ENCODE measurements around the gene KAT6B.
"Not testable (repeated sequence)": the region's sequence is repeated elsewhere in the genome, so short reads cannot be mapped to it uniquely, and the experiment has no call there.

The KAT6B gene

DNA sequence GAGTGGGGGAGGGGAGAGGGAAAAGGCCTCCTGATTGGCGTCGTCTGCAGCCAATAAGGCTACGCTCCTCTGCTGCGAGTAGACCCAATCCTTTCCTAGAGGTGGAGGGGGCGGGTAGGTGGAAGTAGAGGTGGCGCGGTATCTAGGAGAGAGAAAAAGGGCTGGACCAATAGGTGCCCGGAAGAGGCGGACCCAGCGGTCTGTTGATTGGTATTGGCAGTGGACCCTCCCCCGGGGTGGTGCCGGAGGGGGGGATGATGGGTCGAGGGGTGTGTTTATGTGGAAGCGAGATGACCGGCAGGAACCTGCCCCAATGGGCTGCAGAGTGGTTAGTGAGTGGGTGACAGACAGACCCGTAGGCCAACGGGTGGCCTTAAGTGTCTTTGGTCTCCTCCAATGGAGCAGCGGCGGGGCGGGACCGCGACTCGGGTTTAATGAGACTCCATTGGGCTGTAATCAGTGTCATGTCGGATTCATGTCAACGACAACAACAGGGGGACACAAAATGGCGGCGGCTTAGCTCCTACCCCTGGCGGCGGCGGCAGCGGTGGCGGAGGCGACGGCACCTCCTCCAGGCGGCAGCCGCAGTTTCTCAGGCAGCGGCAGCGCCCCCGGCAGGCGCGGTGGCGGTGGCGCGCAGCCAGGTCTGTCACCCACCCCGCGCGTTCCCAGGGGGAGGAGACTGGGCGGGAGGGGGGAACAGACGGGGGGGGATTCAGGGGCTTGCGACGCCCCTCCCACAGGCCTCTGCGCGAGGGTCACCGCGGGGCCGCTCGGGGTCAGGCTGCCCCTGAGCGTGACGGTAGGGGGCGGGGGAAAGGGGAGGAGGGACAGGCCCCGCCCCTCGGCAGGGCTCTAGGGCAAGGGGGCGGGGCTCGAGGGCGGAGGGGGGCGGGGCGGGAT, at the start of gene KAT6B:
KAT6B (plus strand) TSS at position 459 of the 903 bp plus-strand sequence. CDS start 16,258 bp downstream, outside the sequence.
- DNase-seq, result peak; percentile 89

DNA sequence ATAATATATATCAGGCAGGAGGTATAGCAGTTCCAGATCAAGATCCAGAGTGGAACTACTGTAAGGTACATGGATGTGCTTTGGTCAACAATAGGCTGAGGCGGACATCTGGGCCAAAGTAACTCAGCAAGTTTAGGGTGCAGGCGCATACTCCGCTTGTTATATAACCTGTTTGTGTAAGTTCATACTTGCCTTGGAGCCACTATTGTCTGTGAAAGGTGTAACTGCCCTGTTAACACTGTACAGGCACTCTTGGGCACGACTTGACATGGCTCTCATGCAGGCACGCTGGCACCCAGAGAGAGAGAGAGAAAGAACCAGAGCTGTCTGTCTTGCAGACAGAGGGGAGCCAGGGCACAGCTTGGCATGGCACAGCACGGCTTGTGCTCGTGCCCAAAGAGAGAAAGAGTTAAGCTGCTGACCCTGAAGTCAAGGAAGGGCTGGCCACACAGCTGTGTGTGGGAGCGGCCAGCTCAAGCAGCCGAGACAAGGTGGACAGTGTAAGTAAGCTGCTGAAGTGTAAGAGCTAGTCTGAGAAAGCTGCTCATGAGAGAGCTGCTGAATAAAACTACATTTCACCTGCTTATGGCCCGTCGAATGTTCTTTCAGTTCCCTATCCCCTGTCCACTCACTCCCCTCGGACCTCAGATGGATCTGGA, 47.8 kb upstream of the KAT6B start:
- no peak for DNase-seq

DNA sequence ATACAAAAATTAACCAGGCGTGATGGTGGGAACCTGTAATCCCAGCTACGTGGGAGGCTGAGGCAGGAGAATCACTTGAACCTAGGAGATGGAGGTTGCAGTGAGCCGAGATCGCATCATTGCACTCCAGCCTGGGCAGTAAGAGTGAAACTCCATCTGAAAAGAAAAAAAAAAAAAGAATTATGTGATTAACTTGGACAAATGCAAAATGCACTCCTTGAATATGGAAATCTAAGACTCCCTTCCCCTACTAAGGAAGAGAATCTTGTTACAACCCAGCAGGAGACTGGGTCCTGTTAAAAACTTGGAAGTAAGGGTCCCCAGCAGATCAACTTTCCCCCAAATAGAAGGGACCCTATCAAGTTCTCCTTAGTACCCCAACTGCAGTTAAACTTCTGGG, 44.5 kb upstream of the KAT6B start:
- not testable (repeated sequence) for DNase-seq

DNA sequence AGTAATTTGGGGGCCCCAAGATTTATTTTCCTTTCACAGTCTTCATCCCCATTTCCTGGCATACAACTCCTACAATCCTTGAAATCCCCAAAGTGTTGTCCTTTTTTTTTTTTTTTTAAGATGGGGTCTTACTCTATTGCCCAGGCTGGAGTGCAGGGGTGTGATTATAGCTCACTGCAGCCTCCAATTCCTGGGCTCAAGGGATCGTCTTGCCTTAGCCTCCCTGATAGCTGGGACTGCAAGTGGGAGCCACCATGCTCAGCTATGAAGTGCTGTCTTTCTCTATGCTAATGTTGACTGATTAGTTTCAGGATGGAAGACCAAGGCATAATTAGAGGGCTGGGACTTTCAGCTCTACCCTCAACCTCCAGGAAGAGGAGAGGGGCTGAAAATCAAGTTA, 41.9 kb upstream of the KAT6B start:
- no peak for DNase-seq

DNA sequence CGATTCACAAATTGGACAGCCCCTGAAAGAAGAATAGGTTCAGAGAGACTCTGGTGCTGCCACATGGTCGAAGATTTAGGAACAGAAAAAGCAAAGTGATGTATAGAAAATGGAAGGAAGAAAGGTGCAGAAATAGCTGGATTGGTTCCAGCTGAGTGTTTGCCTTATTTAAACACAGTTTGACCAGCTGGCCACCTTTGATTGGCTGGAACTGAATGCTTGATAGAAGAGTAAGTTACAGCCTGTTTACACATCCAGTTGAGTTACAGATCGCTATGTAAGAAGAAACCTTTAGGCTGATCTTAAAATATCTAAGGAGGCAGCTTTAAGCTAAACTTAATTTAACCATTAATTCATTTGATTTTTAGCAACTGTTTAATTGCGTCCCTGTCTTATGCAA, 40.3 kb upstream of the KAT6B start:
- DNase-seq, result no peak

DNA sequence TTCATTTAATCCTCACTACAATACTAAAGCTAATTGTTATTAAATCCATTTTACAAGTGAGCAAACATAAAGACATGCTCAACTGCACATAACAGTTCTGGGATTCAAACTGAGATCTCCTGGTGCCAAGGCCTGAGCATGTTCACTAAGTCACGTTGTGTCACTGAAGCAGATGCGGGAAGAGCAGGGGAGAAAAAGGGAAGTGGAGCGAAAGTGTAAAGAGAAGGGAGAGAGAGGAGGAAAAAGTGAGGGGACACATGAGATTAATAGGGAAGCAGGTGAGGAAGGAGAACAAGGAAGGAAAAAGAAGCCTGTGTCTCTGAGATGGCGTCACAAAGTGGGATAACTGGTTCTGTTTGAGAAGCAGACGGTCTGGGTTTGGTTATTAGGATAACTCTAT, 38.9 kb upstream of the KAT6B start:
- DNase-seq, result no peak

DNA sequence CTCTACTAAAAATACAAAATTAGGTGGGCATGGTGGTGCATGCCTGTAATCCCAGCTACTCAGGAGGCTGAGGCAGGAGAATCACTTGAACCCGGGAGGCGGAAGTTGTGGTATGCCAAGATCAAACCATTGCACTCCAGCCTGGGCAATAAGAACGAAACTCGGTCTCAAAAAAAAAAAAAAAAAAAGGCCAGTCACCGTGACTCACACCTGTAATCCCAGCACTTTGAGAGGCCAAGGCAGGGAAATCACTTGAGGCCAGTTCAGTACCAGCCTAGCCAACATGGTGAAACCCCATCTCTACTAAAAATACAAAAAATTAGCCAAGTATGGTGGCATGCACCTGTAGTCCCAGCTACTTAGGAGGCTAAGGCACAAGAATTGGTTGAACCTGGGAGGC, 34.4 kb upstream of the KAT6B start:
- not testable (repeated sequence) for DNase-seq

DNA sequence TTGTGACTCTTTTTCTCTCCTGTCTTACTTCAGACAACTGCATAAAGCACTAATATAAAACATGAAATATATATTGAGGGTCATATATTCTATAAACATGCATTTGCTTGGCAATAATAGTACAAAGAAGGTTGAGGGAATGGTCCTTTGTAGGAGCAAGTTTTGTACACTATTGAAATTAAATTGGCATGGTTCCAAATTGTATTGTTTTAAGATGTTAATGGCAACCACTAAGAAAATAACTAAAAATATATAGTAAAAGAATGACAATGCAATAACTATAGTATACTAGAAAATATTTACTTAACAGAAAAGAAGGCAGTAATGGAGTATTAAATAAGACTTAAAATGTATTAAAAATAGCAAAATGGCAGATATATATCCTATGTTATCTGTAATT, 33.7 kb upstream of the KAT6B start:
- DNase-seq, result no peak

DNA sequence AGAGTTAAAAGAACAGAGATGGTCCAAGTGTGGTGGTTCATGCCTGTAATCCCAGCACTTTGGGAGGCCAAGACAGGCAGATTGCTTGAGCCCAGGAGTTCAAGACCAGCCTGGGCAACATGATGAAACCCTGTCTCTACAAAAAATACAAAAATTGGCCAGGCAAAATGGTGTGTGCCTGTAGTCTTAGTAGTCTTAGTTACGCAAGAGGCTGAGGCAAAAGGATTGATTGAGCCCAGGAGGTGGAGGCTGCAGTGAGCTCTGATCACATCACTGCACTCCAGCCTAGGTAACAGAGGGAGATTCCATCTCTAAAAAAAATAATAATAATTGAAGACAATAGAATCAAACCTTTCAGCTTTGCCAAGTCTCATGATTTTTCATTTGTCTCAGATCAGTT, 33.2 kb upstream of the KAT6B start:
- not testable (repeated sequence) for DNase-seq

DNA sequence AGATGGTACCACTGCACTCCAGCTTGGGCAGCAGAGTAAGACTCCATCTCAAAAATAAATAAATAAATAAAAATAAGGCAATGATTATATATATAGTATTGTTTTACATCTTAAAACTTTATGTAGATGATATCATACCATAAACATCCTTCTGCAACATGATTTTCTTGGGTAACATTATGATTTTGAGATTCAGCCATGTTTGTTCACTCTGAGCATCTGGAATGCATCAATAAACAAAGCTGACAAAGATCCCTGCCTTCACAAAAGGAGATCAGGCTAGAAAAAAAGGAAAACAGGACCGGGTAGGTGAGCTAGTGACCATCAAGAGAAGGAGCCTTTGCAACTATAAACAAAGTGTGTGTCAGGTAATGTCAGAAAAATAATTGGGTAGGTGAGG, 31.9 kb upstream of the KAT6B start:
- DNase-seq, result no peak

DNA sequence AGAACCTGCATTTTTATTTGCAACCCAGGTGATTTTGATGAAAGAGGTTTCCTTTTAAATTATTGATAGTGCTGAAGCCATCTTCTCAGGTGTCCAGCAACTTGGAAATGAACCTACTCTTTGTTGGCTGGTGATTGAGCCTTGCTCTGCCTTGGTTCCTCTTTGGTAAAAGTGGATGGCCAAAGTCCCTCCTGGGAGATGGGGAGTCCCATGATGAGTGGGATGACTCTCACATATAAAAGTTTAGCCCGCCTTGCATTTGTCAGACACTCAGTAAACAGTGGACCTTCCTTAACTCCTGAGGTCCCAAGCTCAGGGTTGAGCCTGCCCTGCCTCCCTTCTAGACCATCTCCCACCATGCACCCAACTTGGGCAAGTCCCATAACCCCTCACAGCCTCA, 28.9 kb upstream of the KAT6B start:
- DNase-seq, result no peak

DNA sequence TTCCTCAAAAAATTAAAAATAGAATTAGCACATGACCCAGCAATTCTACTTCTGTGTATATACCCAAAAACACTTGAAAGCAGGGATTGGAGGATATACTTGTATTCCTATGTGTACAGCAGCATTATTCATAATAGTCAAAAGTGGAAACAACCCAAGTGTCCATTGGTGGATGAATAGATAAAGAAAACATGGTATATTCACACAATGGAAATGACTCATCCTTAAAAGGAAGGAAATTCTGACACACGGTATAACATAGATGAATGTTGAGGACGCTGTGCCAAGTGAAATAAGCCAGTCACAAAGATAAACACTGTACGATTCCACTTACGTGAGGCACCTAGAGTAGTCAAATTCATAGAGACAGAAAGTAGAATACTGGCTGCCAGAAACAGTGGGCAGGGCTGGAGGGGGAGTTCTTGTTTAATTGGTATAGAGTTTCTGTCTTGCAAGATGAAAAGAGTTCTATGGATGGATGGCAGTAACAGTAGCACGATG, 26.6 kb upstream of the KAT6B start:
- DNase-seq, result peak; percentile 83

DNA sequence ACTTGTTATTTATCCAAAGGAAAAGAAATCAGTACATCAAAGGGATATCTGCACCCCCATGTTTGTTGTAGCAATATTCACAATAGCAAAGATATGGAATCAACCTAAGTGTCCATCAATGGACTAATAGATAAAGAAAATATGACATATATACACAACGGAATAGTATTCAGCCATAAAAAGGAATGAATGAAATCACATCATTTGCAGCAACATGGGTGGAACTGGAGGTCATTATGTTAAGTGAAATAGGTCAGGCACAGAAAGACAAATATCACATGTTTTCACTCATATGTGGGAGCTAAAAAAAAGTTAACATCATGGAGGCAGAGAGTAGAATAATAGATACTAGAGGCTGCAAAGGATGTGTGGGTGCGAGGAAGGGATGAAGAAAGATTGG, 25.0 kb upstream of the KAT6B start:
- no peak for DNase-seq

DNA sequence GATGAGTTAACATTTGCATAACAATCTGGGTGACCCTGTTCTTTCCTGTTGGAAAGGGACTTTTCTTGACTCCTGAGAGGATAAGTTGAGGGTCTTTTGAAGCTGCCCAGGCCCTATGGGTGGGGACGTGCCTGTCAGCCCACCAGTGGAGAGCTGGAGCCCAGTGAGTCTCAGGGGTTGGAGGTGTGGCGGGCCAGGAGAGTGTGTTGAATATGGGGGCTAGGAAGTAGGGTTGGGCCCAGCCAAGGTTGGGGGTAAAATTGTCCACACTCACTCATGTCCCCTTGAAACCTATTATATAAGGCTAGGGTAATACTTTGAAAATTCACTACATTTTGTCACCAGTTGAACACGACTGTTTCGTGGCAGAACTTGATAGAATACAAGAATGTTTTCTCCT, 17.9 kb upstream of the KAT6B start:
- DNase-seq, result no peak

DNA sequence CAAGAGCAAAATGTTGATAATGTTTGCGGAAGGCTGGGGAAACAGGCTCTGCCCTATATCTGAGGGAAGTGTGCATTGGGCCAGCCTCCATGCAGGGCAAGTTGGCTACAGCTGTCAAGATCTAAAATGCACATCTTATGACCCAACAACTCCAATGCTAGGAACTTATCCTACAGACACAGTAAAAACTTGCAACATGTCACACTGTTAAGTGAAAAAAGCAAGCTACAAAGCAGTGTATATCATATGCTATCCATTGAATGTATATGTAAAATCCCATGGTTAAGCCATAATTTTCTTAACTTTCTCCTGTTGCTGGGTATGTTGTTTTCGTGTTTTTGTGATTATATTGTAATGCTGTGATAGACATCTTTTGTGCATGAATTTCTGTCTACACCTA, 16.3 kb upstream of the KAT6B start:
- no peak for DNase-seq

DNA sequence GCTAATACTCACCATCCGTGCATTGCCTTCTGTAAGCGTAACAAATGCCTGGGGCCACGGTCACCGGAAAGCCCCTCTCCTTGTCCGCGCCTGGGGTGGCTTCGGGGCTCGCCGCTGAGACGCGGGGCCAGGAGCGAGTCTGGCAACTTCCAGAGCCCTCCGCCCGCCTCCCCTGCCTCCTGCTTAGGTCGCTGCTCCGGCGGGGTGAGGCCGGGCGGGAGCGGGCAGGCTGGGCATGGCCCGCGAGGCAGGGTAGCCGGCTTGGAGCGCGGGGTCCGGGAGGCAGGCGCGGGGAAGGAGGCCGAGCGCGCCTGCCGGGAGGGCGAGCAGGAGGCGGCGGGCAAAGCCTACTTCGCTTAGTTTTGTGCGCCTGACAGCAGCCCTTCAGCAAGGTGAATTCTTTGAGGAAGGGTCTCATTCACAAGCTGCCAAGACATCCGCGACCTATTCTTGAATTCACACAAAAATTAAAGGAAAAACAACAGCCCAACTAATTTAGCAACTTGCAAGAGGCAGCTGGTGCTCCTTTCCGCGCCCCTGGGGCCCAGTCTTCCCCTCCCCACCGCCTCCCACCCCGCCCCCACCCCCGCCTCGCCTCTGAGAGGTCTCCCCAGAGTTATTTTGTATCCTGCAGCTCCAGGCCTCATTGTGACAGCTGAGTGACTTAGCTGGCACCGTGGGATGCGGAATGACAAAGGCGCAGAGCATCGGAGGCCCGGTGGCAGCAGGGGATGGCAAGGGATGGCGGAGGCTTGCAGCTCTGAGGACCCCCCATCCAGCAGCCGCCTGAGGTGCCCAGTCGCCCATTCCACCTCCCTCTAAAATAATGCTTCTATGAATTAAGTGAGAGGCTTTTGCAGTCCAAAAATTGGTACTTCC, 12.8 kb upstream of the KAT6B start:
- no peak for DNase-seq

DNA sequence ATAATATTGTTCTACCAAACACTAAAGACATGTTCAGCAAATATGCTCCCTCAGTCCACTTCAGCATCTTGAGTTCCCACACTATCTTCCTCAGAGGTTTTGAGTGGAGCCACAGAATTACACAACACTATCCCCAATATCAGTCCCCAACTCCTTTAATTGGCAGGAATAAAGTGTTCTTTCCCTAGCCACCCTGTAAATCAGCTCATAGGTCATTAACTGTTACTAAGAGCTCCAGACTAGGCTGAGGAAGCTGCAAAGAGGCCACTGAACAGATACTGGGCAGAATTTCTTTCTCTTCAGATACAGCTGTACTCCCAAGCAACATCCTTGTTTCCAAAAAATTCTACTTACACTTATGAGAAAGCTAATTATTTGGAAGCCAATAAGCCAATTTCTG, 11.6 kb upstream of the KAT6B start:
- DNase-seq, result no peak

DNA sequence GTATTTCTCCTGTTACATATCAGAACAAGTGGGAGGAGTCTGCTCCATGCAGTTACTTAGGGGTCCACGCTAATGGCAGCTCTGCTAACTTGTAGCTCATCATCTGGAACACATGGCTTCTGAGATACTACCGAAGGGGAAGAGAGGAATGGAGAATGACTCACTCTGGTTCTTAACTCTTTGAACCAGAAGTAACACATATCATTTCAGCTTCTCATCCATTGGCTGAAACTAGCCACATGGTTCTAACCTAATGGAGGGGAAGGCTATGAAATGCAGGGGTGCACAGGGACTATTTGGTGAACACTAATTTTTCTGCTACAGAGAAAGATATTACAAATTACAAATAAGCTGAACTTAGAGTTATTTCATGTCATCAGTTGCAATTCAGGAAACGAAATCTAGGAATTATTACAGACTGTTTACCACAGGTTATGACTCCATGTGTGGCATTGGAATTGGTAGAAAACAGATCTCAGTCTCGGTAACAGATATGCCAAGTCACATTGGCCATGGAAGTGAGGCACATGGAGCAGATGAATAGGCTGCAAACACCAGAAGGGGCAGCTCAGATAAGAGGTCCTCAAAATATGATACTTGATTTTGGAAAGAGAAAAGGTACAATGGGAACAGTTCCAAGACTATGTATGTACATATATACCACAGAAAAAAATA, 9.4 kb upstream of the KAT6B start:
- no peak for DNase-seq

DNA sequence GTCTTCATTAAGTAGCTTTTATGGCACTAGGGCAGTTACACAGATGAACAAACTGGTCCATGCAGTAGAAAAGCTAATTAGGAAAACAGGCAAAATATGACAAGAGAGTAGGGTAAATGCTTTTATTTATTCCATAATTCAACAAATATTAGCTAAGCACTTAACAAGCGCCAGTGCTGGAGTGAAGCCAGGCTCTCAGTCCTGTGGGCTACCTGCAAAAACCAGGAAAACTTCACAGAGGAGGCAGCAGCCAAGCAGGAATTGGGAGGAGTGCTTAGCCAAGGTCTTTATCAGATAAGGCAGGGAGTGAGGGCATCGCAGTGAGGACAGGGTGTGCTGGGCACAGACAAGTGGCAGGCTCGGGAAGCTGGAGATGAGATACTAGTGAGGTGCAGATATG, 4.9 kb upstream of the KAT6B start:
- DNase-seq, result peak; percentile 82

DNA sequence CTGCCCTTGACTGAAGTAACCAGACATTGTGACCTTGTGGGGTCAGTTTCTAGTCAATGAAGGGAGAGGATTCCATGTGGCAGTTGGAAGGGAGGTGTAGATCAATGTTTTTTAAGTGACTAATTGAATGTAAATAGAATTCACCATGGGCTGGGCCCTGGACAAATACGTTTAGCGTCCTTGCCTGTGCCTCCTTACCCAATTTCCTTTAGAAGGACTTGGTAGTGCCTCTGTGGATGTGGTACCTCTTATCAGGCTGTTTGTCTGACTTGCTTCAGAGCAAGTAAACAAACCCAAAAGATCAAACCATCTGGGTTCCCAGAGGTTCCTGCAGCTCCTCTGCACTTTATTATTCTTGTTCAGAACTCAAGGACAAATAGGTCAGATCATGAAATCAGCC, 4.3 kb upstream of the KAT6B start:
- DNase-seq, result no peak

DNA sequence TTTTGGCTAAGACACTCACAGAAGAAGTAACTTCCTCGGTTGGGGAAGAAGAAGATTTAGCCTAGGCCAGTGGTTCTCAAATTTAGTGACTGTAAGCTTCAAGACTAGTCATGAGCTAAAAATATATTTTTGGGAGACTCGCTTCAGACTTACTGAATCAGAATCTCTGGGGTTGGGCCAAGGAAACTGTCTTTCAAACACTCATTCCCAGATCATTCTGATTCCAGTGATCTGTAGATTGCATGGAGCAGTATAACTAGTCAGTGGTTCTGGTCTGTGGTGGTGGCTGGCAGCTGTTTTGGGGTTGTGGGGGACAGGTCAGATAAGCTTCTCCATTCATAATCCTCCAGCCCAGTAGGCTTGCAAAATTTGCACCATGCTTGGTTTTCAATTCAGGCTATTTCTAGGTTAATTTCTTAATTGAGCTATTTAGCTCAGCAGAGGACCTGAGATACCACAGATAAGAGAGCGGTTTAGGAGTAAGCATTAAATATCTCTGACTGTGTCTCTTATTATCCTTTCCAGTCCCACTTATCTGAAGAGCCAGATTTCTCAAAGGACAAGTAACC, 3.8 kb upstream of the KAT6B start:
- DNase-seq, result no peak

DNA sequence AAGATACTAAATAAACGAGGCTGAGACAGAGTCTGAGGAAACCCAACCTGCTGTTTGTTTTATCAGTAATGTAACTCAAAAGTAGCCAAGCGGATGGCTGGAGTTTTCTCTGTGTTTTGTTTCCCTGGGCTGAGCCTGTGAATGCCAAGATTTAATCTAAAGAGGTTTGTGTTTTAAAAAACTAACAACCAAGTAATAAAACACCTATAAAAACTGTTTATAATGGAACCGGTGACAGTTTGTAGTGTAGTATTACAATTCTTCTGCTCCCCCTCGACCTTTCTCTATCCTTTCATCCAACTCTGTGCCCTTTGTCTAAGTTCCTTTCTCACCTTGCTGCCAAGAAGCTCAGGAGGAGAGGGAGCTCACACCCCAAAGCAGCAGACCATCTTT, 2.6 kb upstream of the KAT6B start:
- no peak for DNase-seq

All from NCI-H2029 treated with DMSO at 0.1 percent for 48 hours (cell line).